HG02798 (cell line): ENCODE results near the gene CPNE9.

Source experiments
- ATAC-seq: cut with Tn5 transposase; IDR thresholded peaks from one replicate; pipeline ENCODE4 v1.9.1; 2021; ENCODE audit warnings: mild to moderate bottlenecking; ENCODE audit not compliant: unreplicated experiment, poor library complexity

The CPNE9 gene, protein sequence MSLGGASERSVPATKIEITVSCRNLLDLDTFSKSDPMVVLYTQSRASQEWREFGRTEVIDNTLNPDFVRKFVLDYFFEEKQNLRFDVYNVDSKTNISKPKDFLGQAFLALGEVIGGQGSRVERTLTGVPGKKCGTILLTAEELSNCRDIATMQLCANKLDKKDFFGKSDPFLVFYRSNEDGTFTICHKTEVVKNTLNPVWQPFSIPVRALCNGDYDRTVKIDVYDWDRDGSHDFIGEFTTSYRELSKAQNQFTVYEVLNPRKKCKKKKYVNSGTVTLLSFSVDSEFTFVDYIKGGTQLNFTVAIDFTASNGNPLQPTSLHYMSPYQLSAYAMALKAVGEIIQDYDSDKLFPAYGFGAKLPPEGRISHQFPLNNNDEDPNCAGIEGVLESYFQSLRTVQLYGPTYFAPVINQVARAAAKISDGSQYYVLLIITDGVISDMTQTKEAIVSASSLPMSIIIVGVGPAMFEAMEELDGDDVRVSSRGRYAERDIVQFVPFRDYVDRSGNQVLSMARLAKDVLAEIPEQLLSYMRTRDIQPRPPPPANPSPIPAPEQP

GRCh38 chr3:9703736-9704346 is at the start of gene CPNE9:
Gene CPNE9, plus strand, starts transcription at chr3:9703833. Its CDS starts 164 bp downstream, at chr3:9703997.
- no peak for ATAC-seq

- no peak for ATAC-seq
These were observed 43.8 kb upstream of the CPNE9 start for GRCh38 chr3:9659849-9660248.

DNA sequence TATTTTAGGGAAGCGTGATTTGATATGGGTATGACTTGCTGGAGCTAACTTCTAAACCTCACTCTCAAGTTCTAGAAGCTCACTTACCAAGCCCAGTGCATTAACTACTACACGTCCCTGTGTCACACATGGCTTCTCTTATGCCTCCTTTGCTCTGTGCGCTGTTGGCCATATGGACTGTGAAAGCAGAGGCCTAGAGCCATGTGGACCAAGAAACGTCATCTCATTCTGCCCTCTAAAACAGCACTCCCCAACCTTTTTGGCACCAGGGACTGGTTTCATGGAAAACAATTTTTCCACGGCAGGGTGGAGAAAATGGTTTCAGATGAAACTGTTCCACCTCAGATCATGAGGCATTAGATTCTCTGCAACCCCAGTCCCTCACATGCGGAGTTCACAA is 42.7 kb upstream of the CPNE9 start:
- no peak for ATAC-seq

GRCh38 chr3:9664119-9664751 is 39.4 kb upstream of the CPNE9 start:
- ATAC-seq = no peak

DNA sequence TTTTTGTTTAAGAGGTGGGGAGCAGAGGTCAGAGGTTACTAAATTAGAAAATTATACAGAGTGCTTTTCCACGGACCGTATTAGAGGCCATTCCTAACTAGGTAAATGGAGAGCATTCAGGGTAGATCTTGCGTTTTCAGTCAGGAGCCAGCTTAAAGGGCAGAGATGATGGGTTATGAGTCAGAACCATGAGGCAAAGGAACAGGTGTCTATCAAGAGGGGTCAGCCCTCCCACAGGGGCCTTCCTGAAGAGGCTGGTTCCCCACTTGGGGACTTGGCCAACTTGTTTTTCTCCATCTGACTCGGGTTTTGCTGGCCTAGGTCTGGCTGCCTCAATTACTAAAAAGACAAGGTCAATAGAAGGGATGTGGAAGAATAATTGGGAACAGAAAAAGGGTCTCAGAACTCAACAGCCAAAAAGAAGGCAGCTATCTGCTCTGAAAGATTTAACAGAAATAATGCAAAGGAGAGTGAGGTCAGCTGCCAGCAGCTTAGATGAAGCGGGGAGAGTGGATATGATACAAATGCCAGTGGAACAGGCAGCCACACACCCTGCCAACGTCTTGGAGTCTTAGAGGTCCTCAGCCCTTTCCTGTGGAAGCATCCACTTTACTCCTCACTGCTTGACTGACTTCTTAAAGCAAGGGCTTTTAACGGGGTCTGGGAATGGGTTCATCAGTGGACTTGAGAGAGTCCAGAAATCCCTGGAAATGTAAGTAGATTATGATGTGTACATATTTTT is 36.8 kb upstream of the CPNE9 start:
- ATAC-seq = no peak

GRCh38 chr3:9669277-9669676 is 34.4 kb upstream of the CPNE9 start:
- ATAC-seq = no peak

DNA sequence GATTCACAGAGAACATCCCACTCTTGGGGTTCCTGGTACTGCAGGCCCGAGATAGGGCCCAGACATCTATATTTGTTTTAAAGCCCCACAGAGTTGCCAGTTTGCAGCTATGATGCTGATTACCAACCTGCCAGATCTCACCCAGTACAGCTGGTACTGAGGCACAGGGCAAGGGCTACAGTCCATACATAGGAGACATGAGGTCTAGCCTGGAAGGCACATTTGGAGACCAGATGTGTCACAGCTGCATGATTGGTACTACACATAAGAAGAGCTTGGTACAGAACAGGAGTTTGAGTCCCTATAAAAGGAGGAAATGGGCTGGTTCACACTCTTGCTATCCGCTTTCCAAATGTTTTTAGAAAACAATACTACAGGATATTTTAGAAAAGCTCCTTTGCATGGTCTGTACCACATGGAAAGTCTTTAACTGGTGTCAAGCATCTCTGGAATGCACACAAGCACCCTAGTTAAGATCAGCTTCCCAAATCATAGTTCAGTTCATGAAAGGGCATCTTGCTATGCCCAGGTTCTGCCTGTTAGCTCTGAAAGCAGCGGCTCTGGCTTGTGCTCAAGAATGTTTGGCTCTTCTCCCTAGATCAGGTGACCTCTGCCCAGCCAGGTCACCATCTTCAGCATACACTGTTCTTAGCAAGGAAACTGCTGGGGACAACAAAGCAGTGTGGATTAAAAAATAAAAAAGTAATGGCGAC is 33.8 kb upstream of the CPNE9 start:
- ATAC-seq = no peak

DNA sequence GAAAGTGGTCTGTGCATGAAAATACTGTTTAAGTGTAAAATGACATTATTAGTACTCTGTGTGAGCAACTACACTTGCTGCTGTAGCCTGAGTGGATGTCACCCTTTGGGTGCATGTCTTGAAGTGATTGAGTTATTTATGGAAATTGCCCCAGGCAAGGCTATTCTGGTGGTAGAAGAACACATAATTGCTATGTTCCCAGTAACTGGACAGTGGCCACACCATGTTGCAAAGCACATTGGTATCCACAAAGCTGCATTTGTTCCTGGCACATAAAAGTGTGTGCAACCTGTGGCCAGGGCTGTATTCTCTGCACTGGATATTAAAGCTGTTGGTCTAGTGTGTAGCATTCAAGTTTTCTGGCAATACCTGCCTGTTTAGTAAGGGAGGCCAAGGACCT is 30.6 kb upstream of the CPNE9 start:
- no peak for ATAC-seq

GRCh38 chr3:9673752-9674151 is 29.9 kb upstream of the CPNE9 start:
- no peak for ATAC-seq

DNA sequence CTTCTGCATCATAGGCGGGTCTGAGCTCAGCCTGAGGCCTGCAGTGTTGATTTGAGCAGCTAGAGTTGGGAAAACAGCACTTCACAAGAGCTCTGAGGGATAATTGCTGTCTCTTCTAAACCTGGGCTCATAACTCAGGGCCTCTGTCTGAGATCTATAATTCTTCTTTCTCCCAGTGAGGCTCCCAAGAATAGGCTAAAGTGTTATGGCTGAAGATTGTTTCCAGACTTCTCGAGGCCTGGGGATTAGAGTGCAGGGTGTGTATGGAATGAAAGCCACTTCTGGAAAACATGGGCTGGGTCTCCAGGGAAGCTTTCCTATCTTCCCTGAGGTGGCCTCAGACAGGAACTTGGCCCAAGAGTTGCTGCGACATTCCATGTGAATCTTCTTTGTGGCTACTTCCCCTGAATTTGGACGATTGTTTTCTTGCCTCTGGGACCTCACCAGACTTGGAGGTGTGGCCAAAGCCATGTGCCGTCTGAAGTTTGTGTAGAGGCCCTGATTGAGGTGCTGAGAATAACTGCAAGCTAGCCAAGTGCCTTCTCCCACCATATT is 27.8 kb upstream of the CPNE9 start:
- no peak for ATAC-seq

GRCh38 chr3:9676785-9677184 is 26.8 kb upstream of the CPNE9 start:
- ATAC-seq = no peak

DNA sequence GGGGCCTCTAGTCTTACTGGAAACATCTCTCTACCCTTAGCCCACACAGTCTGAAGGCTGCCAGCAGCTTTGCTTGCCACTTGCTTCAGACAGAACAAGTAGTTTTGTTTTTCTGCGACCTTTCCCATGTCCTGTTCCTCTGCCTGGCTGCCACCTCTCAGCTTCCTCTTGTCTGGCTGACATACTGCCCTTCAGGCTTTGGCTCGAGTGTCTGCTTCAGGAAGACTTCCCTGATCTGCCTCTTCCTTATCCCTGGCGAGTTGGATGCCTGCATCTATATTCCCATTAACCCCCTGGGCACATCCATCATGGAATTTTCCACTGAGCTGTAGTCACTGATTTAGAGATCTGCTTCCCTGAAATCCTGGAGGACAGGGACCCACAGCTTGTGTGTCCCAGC is 25.1 kb upstream of the CPNE9 start:
- ATAC-seq = no peak

- ATAC-seq = no peak
These were observed 24.1 kb upstream of the CPNE9 start for GRCh38 chr3:9679476-9680080.

- no peak for ATAC-seq
These were observed 22.5 kb upstream of the CPNE9 start for GRCh38 chr3:9681011-9681722.

- no peak for ATAC-seq
These were observed 21.9 kb upstream of the CPNE9 start for GRCh38 chr3:9681723-9682081.

- ATAC-seq = no peak
These were observed 21.5 kb upstream of the CPNE9 start for GRCh38 chr3:9682096-9682495.

DNA sequence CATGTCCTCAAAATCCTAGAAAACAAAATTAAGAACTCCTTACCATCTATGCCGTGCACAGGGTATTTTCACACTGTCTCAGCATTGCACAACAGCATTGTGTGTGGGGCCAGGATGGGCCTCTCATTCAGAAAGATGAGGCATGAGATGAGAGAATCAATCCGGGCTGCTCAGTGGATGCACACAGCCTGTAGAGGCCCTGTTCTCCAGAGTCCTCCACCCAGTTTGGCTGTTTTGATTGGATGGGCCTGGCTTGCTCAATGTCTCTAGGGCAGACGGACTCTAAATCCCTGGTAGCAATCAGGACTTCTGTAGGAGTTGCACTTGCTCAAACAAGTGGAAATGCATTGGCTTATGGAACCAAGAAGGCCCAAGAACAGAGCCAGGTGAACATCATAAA is 20.2 kb upstream of the CPNE9 start:
- ATAC-seq = no peak

- ATAC-seq = no peak
These were observed 18.2 kb upstream of the CPNE9 start for GRCh38 chr3:9685216-9686049.
